Osteocyte (in vitro differentiated cells): ENCODE results near the gene SH3PXD2A. TPM values are rescaled to one million over a fixed set of nuclear protein-coding genes. Genes with fewer than 3 reads are reported as not detected.

Experiments
- DNase-seq: peaks from one replicate; pipeline ENCODE4 v3.0.0; 2021; ENCODE audit warnings: mixed read lengths; ENCODE audit not compliant: unreplicated experiment; ENCODE audit errors: extremely low spot score
- H3K27ac Mint-ChIP-seq: one replicate; pipeline ENCODE4 v1.8.0; 2021; ENCODE audit warnings: mild to moderate bottlenecking, mixed read lengths; ENCODE audit not compliant: unreplicated experiment
- H3K27me3 Mint-ChIP-seq: one replicate; pipeline ENCODE4 v1.8.0; 2021; ENCODE audit warnings: mixed read lengths; ENCODE audit not compliant: unreplicated experiment
- H3K36me3 Mint-ChIP-seq: one replicate; pipeline ENCODE4 v1.8.0; 2021; ENCODE audit warnings: mixed read lengths; ENCODE audit not compliant: unreplicated experiment
- H3K4me1 Mint-ChIP-seq: one replicate; pipeline ENCODE4 v1.8.0; 2021; ENCODE audit warnings: mixed read lengths; ENCODE audit not compliant: unreplicated experiment
- H3K4me3 Mint-ChIP-seq: one replicate; pipeline ENCODE4 v1.8.0; 2021; ENCODE audit warnings: mild to moderate bottlenecking, moderate library complexity, mixed read lengths; ENCODE audit not compliant: unreplicated experiment
- H3K9me3 Mint-ChIP-seq: one replicate; pipeline ENCODE4 v1.8.0; 2021; ENCODE audit warnings: mixed read lengths; ENCODE audit not compliant: unreplicated experiment
- CTCF ChIP-seq: fragments of 200-600 bp; sonication (generic); IDR thresholded peaks from 2 replicates; pipeline ENCODE4 v1.5.0; 2021; ENCODE audit warnings: antibody characterized with exemption, mild to moderate bottlenecking, moderate library complexity
- total RNA-seq: library from RNA; stranded (reverse); gene quantifications from 2 replicates; pipeline ENCODE4 v1.2.1, GENCODE V29; 2021

Gene SH3PXD2A
- total RNA-seq, 1 donor from 2014 or later, result 43.0 TPM

- no peaks in the 10 kb centered on the region for H3K36me3 Mint-ChIP-seq
- TF ChIP-seq CTCF, result no peak
- H3K27ac Mint-ChIP-seq, result no peak overlapping the region
- peaks cover 4% of the 10 kb centered on the region for H3K27me3 Mint-ChIP-seq
- no peak for DNase-seq
- no peak overlapping the region for H3K4me3 Mint-ChIP-seq
- peaks cover 29% of the 10 kb centered on the region for H3K4me1 Mint-ChIP-seq
- no peaks in the 10 kb centered on the region for H3K9me3 Mint-ChIP-seq
Observed at GRCh38 chr10:103574097-103575061, 281.0 kb downstream of the SH3PXD2A start.

GRCh38 chr10:103573205-103573487 lies 282.2 kb downstream of the SH3PXD2A start:
- H3K4me1 Mint-ChIP-seq, result peaks cover 29% of the 10 kb centered on the region
- no peak overlapping the region for H3K27ac Mint-ChIP-seq
- H3K27me3 Mint-ChIP-seq, result peaks cover 12% of the 10 kb centered on the region

GRCh38 chr10:103572347-103573204 lies 282.8 kb downstream of the SH3PXD2A start:
- H3K4me3 Mint-ChIP-seq, result no peak overlapping the region
- peaks cover 28% of the 10 kb centered on the region for H3K4me1 Mint-ChIP-seq
- no peak overlapping the region for H3K27ac Mint-ChIP-seq
- peaks cover 12% of the 10 kb centered on the region for H3K27me3 Mint-ChIP-seq
- H3K36me3 Mint-ChIP-seq, result no peaks in the 10 kb centered on the region
- no peak for DNase-seq
- TF ChIP-seq CTCF, result no peak
- H3K9me3 Mint-ChIP-seq, result no peaks in the 10 kb centered on the region

More at GRCh38 chr10:103573205-103573487, 282.2 kb downstream of the SH3PXD2A start:
- no peak for DNase-seq
- Mint-ChIP-seq H3K9me3 (no peaks in the 10 kb centered on the region), H3K36me3 (no peaks in the 10 kb centered on the region), H3K4me3 (no peak overlapping the region)
- TF ChIP-seq CTCF, result no peak

GRCh38 chr10:103571656-103571975 lies 283.8 kb downstream of the SH3PXD2A start:
- Mint-ChIP-seq H3K27me3 (peaks cover 12% of the 10 kb centered on the region), H3K36me3 (no peaks in the 10 kb centered on the region), H3K27ac (no peak overlapping the region), H3K4me1 (peaks cover 18% of the 10 kb centered on the region), H3K9me3 (no peaks in the 10 kb centered on the region), H3K4me3 (no peak overlapping the region)
- DNase-seq, result no peak
- no peak for TF ChIP-seq CTCF
